H1 (cell line): Measurements from ENCODE around the gene GRID2. TPM values are rescaled to one million over a fixed set of nuclear protein-coding genes. Genes with fewer than 3 reads are reported as not detected.

Source experiments
- CTCF ChIA-PET: fragments of 300-600 bp; sonication (Branson Sonifier 250); formaldehyde crosslinking; loops from one replicate; lab custom pipeline; 2021; ENCODE audit not compliant: partially characterized antibody; lab: Charles Lee
- POLR2A ChIA-PET: fragments of 300-600 bp; sonication (Branson Sonifier 250); formaldehyde crosslinking; loops from one replicate; lab custom pipeline; 2021; ENCODE audit warnings: inconsistent platforms; ENCODE audit not compliant: partially characterized antibody; lab: Charles Lee
- DNase-seq, 2 experiments: peaks; one replicate each; pipeline versions ENCODE4 v3.0.0 to v3.0.0-alpha.2; 2010 to 2022; ENCODE audit warnings: low spot score in 2 of 2, low read depth in 1 of 2, mixed read lengths in 1 of 2
- FAIRE-seq: peaks from 2 replicates; lab custom pipeline; 2011; peaks lifted over from hg19 to GRCh38; lab: Jason Lieb, UNC
- H2AFZ ChIP-seq: 2 replicates; pipeline ENCODE4 v1.8.1; 2012; ENCODE audit warnings: low read length, inconsistent platforms
- H2AK5ac ChIP-seq: 2 replicates; pipeline ENCODE4 v1.6.1; 2013; ENCODE audit warnings: low read depth, low read length
- H2BK120ac ChIP-seq: replicated peaks from 2 replicates; pipeline ENCODE3; 2013; ENCODE audit warnings: low read depth, low read length, inconsistent platforms
- H2BK12ac ChIP-seq: 2 replicates; pipeline ENCODE4 v1.6.1; 2013; ENCODE audit warnings: low read depth, low read length
- H2BK15ac ChIP-seq: 2 replicates; pipeline ENCODE4 v1.6.1; 2013; ENCODE audit warnings: low read length
- H2BK20ac ChIP-seq: 2 replicates; pipeline ENCODE4 v1.6.1; 2013; ENCODE audit warnings: low read length
- H2BK5ac ChIP-seq: 2 replicates; pipeline ENCODE4 v1.6.1; 2013; ENCODE audit warnings: low read depth, low read length
- H3K14ac ChIP-seq: 2 replicates; pipeline ENCODE4 v1.6.1; 2013; ENCODE audit warnings: inconsistent platforms; ENCODE audit not compliant: insufficient read length
- H3K18ac ChIP-seq: 2 replicates; pipeline ENCODE4 v1.6.1; 2013; ENCODE audit warnings: low read length; ENCODE audit errors: extremely low read depth
- H3K23ac ChIP-seq: 2 replicates; pipeline ENCODE4 v1.6.1; 2013; ENCODE audit warnings: inconsistent platforms; ENCODE audit not compliant: insufficient read length
- H3K23me2 ChIP-seq: 2 replicates; pipeline ENCODE4 v1.6.1; 2013; ENCODE audit warnings: low read depth, low read length
- H3K27ac ChIP-seq: 2 replicates; pipeline ENCODE4 v1.6.1; 2011; ENCODE audit warnings: low read depth, low read length, inconsistent platforms
- H3K27me3 ChIP-seq, 4 experiments: replicated peaks in 1 of 4; 1 replicate in 1 of 4; 2 replicates in 3 of 4; pipeline versions ENCODE4 v1.6.1 to v1.8.1; 2011 to 2013; ENCODE audit warnings: low read length in 3 of 4, mild to moderate bottlenecking in 3 of 4, inconsistent platforms in 2 of 4, mixed read lengths in 2 of 4, moderate library complexity in 1 of 4; ENCODE audit not compliant: control insufficient read depth in 3 of 4, insufficient read depth in 3 of 4; ENCODE audit errors: extremely low read depth in 1 of 4
- H3K36me3 ChIP-seq, 4 experiments: 2 replicates each; pipeline versions ENCODE4 v1.6.1 to v1.8.1; 2011 to 2013; ENCODE audit warnings: mild to moderate bottlenecking in 4 of 4, low read length in 3 of 4, moderate library complexity in 2 of 4, control low read depth in 1 of 4, inconsistent platforms in 1 of 4; ENCODE audit not compliant: insufficient read depth in 4 of 4, control insufficient read depth in 2 of 4
- H3K4ac ChIP-seq: replicated peaks from 2 replicates; pipeline ENCODE3; 2013; ENCODE audit warnings: low read length, low read depth, mixed read lengths, inconsistent platforms; ENCODE audit not compliant: insufficient read length
- H3K4me1 ChIP-seq, 4 experiments: replicated peaks in 1 of 4; 1 replicate in 1 of 4; 2 replicates in 3 of 4; pipeline versions ENCODE4 v1.6.1 to v1.8.1; 2011 to 2013; ENCODE audit warnings: low read length in 3 of 4, inconsistent platforms in 2 of 4, mixed read lengths in 1 of 4; ENCODE audit not compliant: insufficient read depth in 4 of 4, control insufficient read depth in 3 of 4
- H3K4me2 ChIP-seq, 2 experiments: 2 replicates each; pipeline versions ENCODE4 v1.6.1 to v1.8.1; 2011 to 2013; ENCODE audit warnings: low read depth in 2 of 2, low read length in 2 of 2, control low read depth in 1 of 2, inconsistent platforms in 1 of 2, mild to moderate bottlenecking in 1 of 2; ENCODE audit not compliant: insufficient read depth in 1 of 2
- H3K4me3 ChIP-seq, 4 experiments: fragments of 200-600, 300-600 bp in 1 of 4; sonication (generic), shearing (Covaris generic), sonication (Bioruptor Twin) in 1 of 4; 2 replicates each; pipeline versions ENCODE4 v1.5.1 to v1.8.1; 2011 to 2016; ENCODE audit warnings: low read length in 4 of 4, low read depth in 3 of 4, control low read depth in 2 of 4, inconsistent platforms in 2 of 4, mild to moderate bottlenecking in 2 of 4, mixed read lengths in 1 of 4, moderate library complexity in 1 of 4; ENCODE audit not compliant: insufficient read depth in 2 of 4; ENCODE audit errors: extremely low read depth in 1 of 4
- H3K56ac ChIP-seq: replicated peaks from 2 replicates; pipeline ENCODE3; 2013; ENCODE audit warnings: low read depth, mild to moderate bottlenecking, mixed read lengths, low read length, inconsistent platforms; ENCODE audit not compliant: insufficient read length
- H3K79me1 ChIP-seq: 2 replicates; pipeline ENCODE4 v1.6.1; 2013; ENCODE audit warnings: low read depth, low read length, control low read depth
- H3K79me2 ChIP-seq, 2 experiments: 2 replicates each; pipeline versions ENCODE4 v1.6.1 to v1.8.1; 2012 to 2013; ENCODE audit warnings: low read length in 2 of 2, mild to moderate bottlenecking in 2 of 2, inconsistent platforms in 1 of 2; ENCODE audit not compliant: insufficient read depth in 2 of 2, control insufficient read depth in 1 of 2
- H3K9ac ChIP-seq, 4 experiments: replicated peaks in 1 of 4; 1 replicate in 1 of 4; 2 replicates in 3 of 4; pipeline versions ENCODE4 v1.6.1 to v1.8.1; 2011 to 2013; ENCODE audit warnings: low read depth in 3 of 4, low read length in 3 of 4, control low read depth in 2 of 4, mild to moderate bottlenecking in 2 of 4, moderate library complexity in 2 of 4, inconsistent platforms in 1 of 4; ENCODE audit errors: extremely low read depth in 1 of 4
- H3K9me3 ChIP-seq, 2 experiments: 2 replicates each; pipeline versions ENCODE4 v1.6.1 to v1.8.1; 2012 to 2013; ENCODE audit warnings: mild to moderate bottlenecking in 2 of 2, moderate library complexity in 2 of 2, control low read depth in 1 of 2, inconsistent platforms in 1 of 2, low read depth in 1 of 2, low read length in 1 of 2, mixed read lengths in 1 of 2; ENCODE audit not compliant: insufficient read depth in 2 of 2
- H4K20me1 ChIP-seq, 2 experiments: replicated peaks in 1 of 2; 2 replicates each; pipeline versions ENCODE3 to v1.8.1; 2011 to 2013; ENCODE audit warnings: inconsistent platforms in 2 of 2, low read length in 2 of 2, mild to moderate bottlenecking in 1 of 2; ENCODE audit not compliant: insufficient read depth in 2 of 2, control insufficient read depth in 1 of 2
- H4K5ac ChIP-seq: 2 replicates; pipeline ENCODE4 v1.6.1; 2013; ENCODE audit warnings: low read length, low read depth, mixed read lengths, inconsistent platforms; ENCODE audit not compliant: insufficient read length
- H4K8ac ChIP-seq: 2 replicates; pipeline ENCODE4 v1.8.0; 2013; ENCODE audit warnings: mild to moderate bottlenecking, moderate library complexity, low read length, inconsistent platforms; ENCODE audit not compliant: insufficient read depth; ENCODE audit errors: extremely low read depth
- H4K91ac ChIP-seq: replicated peaks from 2 replicates; pipeline ENCODE3; 2013; ENCODE audit warnings: low read length, mixed read lengths, inconsistent platforms; ENCODE audit not compliant: insufficient read length
- E2F6 ChIP-seq: IDR thresholded peaks from 2 replicates; pipeline ENCODE4 v1.6.1; 2012; ENCODE audit warnings: inconsistent platforms
- JUN ChIP-seq: IDR thresholded peaks from 2 replicates; pipeline ENCODE4 v1.6.1; 2011; ENCODE audit warnings: low read depth, mild to moderate bottlenecking, improper control_type of control experiment, low read length
- KDM1A ChIP-seq: fragments of 200-600, 300-600 bp; sonication (generic); IDR thresholded peaks from 2 replicates; pipeline ENCODE4 v1.7.1; 2016; ENCODE audit warnings: mild to moderate bottlenecking, low read length, borderline replicate concordance
- PHF8 ChIP-seq: fragments of 200-600 bp; sonication (generic); conservative IDR thresholded peaks from 2 replicates; pipeline ENCODE4 v1.7.1; 2012; ENCODE audit warnings: low read depth, mild to moderate bottlenecking, inconsistent platforms, low read length, moderate library complexity
- RFX5 ChIP-seq: IDR thresholded peaks from 2 replicates; pipeline ENCODE4 v1.6.1; 2011; ENCODE audit warnings: low read depth, low read length, improper control_type of control experiment, borderline replicate concordance
- SP1 ChIP-seq: IDR thresholded peaks from 2 replicates; pipeline ENCODE4 v1.6.1; 2011; ENCODE audit warnings: low read depth, low read length
- SRF ChIP-seq: IDR thresholded peaks from 2 replicates; pipeline ENCODE4 v1.6.1; 2011; ENCODE audit warnings: mild to moderate bottlenecking, low read depth, low read length, moderate library complexity
- TAF1 ChIP-seq: IDR thresholded peaks from 2 replicates; pipeline ENCODE4 v1.6.1; 2011; ENCODE audit warnings: mild to moderate bottlenecking, low read depth, low read length
- TEAD4 ChIP-seq: IDR thresholded peaks from 2 replicates; pipeline ENCODE4 v1.6.1; 2012; ENCODE audit warnings: low read depth, low read length, inconsistent platforms, mixed read lengths
- ZNF274 ChIP-seq: IDR thresholded peaks from 2 replicates; pipeline ENCODE4 v1.7.0; 2012; ENCODE audit warnings: low read length, borderline replicate concordance; ENCODE audit errors: extremely low read depth
- WGBS, 2 experiments: shearing (Covaris generic) in 1 of 2; methylation state at CpG; one replicate each; pipeline versions ENCODE4 v1.1.6 to v1.1.7; 2013 to 2015; ENCODE audit warnings: low lambda C conversion rate in 2 of 2, mixed read lengths in 2 of 2, inconsistent platforms in 1 of 2, low coverage in 1 of 2, missing lambda C conversion rate in 1 of 2; ENCODE audit not compliant: insufficient replicate concordance in 2 of 2, insufficient coverage in 1 of 2, insufficient read length in 1 of 2; ENCODE audit errors: extremely low coverage in 1 of 2, missing lambda C conversion rate in 1 of 2; 5-methylcytosine and 5-hydroxymethylcytosine counted together
- polyA plus RNA-seq, 7 experiments: library from polyadenylated mRNA; depleted of rRNA in 3 of 7; stranded (reverse) in 5 of 7; unstranded in 2 of 7; fragments of >200 nt in 5 of 7; fragments of 200-250 nt in 2 of 7; gene quantifications; 1 replicate in 5 of 7; 2 replicates in 1 of 7; 4 replicates in 1 of 7; pipeline versions ENCODE4 v1.2.1 to v1.2.3, GENCODE V29; 2011 to 2013; ENCODE audit warnings: missing spikeins in 2 of 7, mixed read lengths in 2 of 7
- total RNA-seq: library from RNA; stranded (reverse); fragmentation: NEBNext Ultra II Directional; extraction: Animal tissue kit (Norgen Biotek cat#: 25700); gene quantifications from 2 replicates; pipeline ENCODE4 v1.2.1, GENCODE V29; 2021

Gene GRID2
- total and polyA plus RNA-seq, 2 of the 8 experiments (the other 6 are each of a cell fraction or from before 2014, with no cell fraction given) = 31.1 to 81.9 TPM

- 66% methylated on average over 1 of the region's 1 CpG; no CpG with 5 or more reads in 1 of the 2 experiments for WGBS, 2 experiments
- no peak overlapping the region for H2AFZ ChIP-seq
- ChIA-PET POLR2A (interaction anchor here (1.0 to 1.5 kb wide), 5 partner anchors 8 to 50 kb away, joined by 3 to 4 read pairs (median 3); no protein-coding TSS in a partner anchor), CTCF (no interaction called here)
- no peaks in the 10 kb centered on the region for H3K36me3 ChIP-seq
- FAIRE-seq = no peak
- no peak overlapping the region for H2BK15ac ChIP-seq
- peaks cover 7 to 100% of the 10 kb centered on the region in 2 experiments; a peak in 3 of 4 replicates for H3K79me2 ChIP-seq
- H2AK5ac ChIP-seq = no peak overlapping the region
- H4K8ac ChIP-seq = no peak overlapping the region
- no peak overlapping the region for H3K27ac ChIP-seq
- no peak overlapping the region for H2BK5ac ChIP-seq
- H3K23ac ChIP-seq = no peak overlapping the region
- no peak overlapping the region for H2BK120ac ChIP-seq
- peaks cover 4 to 16% (median 7%) of the 10 kb centered on the region in 4 experiments; a peak in 6 of 7 replicates for H3K4me1 ChIP-seq
- no peak overlapping the region for H3K4ac ChIP-seq
- no peak overlapping the region for H3K4me2 ChIP-seq
- no peaks in the 10 kb centered on the region for H3K9me3 ChIP-seq
- no peak overlapping the region for H2BK20ac ChIP-seq
- H3K79me1 ChIP-seq = no peaks in the 10 kb centered on the region
- H3K56ac ChIP-seq = no peak overlapping the region
- H3K14ac ChIP-seq = no peak overlapping the region
- peaks cover 10 to 30% of the 10 kb centered on the region in 2 experiments for H4K20me1 ChIP-seq
- no peak overlapping the region for H4K91ac ChIP-seq
- no peak for DNase-seq
- no peak overlapping the region for H3K9ac ChIP-seq
- no peaks in the 10 kb centered on the region for H3K23me2 ChIP-seq
- no peak overlapping the region for H3K18ac ChIP-seq
- H3K27me3 ChIP-seq = no peaks in the 10 kb centered on the region
- no peak for TF ChIP-seq TEAD4
- no peak for TF ChIP-seq SRF
- TF ChIP-seq PHF8 = no peak
- no peak for TF ChIP-seq TAF1
- TF ChIP-seq ZNF274 = no peak
- no peak for TF ChIP-seq KDM1A
- no peak for TF ChIP-seq JUN
- TF ChIP-seq RFX5 = no peak
- no peak for TF ChIP-seq E2F6
- TF ChIP-seq SP1 = no peak
- H4K5ac ChIP-seq = no peak overlapping the region
- no peak overlapping the region for H2BK12ac ChIP-seq
- H3K4me3 ChIP-seq = no peak overlapping the region
Measured at GRCh38 chr4:92497141-92497540, 193.4 kb downstream of the GRID2 start.
